Stimulated activated CD4-positive, alpha-beta T cell treated with anti-CD3 and anti-CD28 coated beads, TNF-alpha, amount 100 ng/mL, for 1 hour (primary cell): ENCODE results near the gene HABP2.

Experiments used
- DNase-seq, 3 donors: peaks; one replicate each; pipeline ENCODE4 v3.0.0-alpha.2; 2020; ENCODE audit warnings: low read depth in 3 of 3, low spot score in 1 of 3

The HABP2 gene

DNA sequence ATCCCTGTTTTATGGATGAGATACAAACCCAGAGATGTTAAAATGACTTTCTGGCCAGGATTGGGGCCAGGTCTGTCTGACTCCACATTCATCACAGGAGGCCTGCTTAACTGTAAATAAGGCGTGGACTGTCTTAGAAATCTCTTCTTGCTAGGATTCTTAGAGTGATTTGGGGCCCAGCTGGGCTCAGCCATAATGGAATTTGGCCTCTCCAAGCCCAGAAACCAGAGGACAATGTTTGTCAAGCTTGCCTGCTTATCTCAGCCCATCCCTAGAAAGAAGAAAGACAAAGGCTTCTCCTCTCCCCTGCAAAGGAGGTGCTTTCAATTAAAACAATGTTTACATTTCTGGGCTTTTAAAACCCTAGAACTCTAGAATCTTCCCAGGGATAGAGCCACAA lies 2.9 kb downstream of the HABP2 start:
- DNase-seq, result no peak

- DNase-seq, result no peak
Observed at GRCh38 chr10:113557424-113557862, 4.6 kb downstream of the HABP2 start.

- DNase-seq, result no peak
Observed at GRCh38 chr10:113557903-113558321, 5.1 kb downstream of the HABP2 start.

GRCh38 chr10:113560071-113560470 lies 7.2 kb downstream of the HABP2 start:
- no peak for DNase-seq

- DNase-seq, result no peak
Observed at GRCh38 chr10:113561214-113561613, 8.4 kb downstream of the HABP2 start.

- no peak for DNase-seq
Observed at GRCh38 chr10:113562069-113562468, 9.2 kb downstream of the HABP2 start.

- DNase-seq, result no peak
Observed at GRCh38 chr10:113562704-113563103, 9.9 kb downstream of the HABP2 start.

DNA sequence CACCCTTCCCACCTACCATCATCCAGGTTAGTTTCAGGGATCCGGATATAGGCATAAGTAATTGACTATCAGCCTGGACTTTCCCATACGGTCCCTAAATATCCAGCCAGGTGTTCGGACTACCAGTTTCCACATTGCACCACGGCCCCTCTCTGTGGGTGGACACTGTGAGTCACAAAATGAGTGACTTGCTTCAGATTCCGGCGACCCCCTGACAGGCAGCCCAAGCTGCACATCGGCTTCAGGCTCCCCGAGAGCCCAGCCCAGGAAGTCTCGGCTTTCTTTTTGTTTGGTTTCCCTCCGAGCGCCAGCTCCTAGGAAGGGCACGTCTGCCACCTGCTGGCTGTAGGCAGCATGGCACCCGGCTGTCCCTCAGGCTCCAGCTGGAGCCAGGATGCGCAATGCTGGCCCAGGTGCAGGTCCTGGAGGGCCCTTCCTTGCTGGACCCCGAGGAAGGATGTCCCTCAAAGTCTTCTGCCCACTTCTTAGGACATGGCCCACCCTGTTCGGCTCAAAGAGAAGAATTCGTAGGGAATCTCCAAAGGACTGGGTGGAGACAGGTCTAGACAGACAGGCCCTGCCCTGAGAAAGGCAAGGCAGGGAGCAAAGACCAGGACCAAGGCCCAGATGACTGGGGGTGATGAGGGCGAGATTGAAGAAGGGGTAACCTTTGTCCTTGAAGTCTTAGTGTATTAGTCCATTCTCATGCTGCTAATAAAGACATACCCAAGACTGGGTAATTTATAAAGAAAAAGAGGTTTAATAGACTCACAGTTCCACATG lies 10.6 kb downstream of the HABP2 start:
- peak; percentile 15 to 56 (median 34) for DNase-seq

GRCh38 chr10:113565364-113565763 lies 12.5 kb downstream of the HABP2 start:
- DNase-seq, result no peak

DNA sequence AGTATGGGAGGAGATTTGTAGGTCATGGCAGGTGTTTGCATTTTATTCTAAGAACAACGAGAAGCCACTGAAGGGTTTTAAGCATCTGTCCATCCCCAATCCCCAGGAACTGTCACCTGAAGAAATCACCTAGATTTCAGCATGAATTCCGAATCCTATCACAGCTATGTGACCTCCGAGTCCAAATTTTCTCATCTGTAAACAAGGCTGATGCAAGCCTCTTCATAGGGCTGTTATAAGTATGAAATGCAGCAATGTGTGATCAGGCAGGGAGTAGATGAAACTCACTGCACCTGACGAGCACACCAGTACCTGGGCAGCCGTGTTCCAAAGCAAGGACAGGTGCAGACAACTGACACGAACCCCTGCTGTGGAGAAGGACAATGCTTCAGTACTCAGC lies 14.0 kb downstream of the HABP2 start:
- no peak for DNase-seq

DNA sequence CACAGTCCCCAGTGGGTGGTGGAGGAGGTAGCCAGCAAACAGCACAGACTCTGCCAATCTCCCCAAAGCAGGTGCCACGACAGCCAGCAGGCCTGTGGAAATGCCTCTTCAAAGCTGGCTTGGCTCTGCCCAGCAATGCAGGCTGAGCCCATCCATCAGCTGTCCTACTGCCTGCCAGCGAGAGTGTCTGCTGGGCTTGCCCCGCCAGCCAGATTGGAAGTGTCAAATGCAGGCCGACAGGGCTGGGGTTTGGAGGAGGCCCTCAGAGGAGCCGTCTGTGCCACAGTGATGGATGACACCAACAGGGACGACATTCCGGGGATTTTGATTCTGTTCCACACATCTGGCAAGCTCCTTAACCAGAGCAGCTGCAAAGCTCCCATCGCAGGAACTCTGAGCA lies 16.7 kb downstream of the HABP2 start:
- no peak for DNase-seq

GRCh38 chr10:113572520-113573290 lies 19.9 kb downstream of the HABP2 start:
- no peak for DNase-seq

DNA sequence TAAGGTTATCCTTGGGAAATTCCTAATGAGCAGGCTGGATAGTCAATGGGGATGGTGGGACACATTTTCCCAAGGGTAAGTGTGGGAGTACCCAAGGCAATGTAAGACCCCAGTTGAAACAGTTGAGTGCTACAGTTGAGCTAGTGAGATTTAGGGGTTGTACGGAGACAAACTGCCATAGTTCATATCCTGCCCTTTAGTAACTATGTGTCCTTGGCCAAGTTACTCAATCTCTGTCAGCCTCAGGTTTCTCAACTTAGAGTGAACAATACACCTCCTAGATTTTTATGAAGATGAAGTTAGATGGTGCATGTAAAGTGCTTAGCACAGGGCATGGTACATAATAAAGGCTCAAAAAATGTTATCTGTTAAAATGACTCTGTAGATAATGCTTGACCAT lies 20.5 kb downstream of the HABP2 start:
- no peak for DNase-seq

DNA sequence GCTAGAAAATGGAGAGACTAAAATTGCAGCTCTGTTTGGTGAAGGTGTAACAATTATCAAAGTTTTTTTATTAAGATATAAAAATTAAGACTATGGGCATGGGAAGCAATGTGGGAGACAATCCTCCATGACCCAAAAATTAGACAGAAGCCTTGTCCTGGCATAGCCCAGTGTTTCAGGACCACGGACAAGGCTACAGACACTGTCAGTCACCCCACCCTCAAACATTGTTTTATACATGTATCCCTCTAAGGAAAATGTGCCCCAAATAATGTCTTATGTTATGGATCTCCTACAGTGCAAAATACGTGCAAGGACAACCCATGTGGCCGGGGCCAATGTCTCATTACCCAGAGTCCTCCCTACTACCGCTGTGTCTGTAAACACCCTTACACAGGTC lies 24.0 kb downstream of the HABP2 start:
- no peak for DNase-seq

GRCh38 chr10:113578773-113579172 lies 25.9 kb downstream of the HABP2 start:
- no peak for DNase-seq

DNA sequence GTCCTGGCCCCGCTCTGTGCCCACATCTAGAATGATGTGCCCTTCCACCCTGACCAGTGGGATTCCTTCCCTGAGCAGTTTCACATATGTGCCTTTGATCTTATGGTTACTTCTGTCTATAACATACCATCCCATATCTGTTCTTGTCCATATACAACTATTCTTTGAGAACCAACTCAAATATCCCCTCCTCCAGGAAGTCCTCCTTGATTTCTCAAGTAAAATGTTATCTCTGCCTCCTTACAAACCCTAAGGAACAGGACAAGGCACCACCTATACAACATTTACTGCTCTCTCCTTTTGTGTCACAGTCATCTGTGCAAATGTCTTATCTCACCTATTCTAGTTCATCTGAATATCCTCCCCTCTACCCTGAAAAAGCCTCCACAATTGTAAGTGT lies 28.2 kb downstream of the HABP2 start:
- no peak for DNase-seq

DNA sequence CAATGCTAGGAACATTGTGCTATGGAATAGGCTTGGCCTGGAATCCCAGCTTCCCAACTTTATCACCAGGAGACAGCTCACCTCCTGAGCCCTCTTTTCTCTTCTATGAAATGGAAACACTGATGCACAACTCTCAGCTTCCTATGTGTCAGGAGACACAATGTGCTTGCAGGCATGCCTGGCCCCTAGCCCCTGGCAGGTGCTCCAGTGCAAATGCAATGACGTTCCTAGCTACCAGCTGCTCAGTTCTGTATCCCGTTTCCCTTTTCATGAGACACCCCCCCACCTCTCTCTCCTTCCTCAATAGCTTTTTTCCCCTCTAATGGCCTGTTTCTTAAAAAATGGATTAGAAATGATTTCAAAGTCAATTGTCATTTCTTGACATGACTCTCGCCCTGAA lies 30.7 kb downstream of the HABP2 start:
- no peak for DNase-seq

GRCh38 chr10:113585949-113586348 lies 33.1 kb downstream of the HABP2 start:
- no peak for DNase-seq

DNA sequence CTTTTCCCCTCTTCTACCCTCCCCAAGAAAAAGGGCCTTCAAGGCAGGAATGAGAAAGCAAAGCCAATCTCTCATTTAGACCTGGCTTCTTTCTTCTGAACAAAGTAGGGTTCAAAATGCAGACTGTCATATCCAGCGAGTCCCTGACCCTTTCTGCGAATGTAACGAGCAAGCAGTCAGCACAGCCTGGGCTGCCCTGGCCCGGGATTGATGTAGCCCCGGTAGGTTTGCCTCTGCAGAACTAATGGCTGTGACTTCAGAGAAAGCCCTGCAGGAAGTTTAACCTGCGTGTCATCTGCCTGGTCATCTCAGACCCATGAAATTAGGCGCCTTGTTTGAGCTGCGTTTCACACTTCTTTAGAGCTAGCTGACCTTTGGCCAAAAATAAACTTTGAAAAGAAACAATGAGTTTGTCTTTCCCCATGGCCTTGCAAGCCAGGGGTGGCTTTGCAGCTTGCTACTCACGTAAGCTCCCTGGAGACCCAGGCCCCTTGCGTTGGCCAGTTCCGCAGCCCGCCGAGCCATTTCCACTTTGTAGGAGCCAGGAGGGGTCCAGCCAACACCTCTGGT lies 36.4 kb downstream of the HABP2 start:
- no peak for DNase-seq

GRCh38 chr10:113590581-113590980 lies 37.7 kb downstream of the HABP2 start:
- no peak for DNase-seq

DNA sequence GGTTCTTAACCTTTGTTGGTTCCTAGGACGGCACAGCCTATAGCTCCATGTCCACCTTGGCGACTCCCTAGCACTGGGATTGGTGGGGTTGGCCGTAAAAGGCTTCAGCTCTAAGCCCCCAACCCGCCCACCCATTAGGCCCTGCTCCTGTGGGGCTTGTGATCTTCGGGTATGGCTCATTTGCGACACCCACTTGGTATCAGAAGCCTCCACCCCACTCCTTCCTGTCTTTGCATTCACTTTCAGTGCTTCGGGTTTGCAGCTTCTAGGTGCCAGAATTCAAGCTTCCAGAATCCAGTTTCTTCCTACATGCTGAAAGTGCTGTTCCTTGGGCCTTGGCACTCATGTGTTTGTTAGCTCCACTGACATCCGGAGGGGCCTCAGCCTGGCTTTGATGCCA lies 39.5 kb downstream of the HABP2 start:
- no peak for DNase-seq

DNA sequence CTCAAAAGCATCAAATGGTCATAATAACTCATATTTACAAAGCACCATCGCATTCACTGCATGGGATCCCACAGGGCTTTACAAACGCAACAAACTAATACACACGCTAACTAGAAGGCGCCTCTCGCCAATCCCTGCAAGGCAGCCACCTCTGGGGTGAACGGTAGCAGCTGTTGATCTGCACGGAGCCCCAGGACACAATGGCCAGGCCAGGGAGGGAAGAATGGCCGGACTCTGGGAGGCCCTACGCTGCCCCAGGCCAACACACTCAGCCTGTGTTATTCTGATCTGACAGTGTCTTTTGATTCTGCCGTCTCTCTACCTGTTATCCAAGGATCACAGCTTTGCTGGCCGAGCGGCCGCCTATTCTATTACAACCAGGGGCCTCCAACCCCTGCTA lies 41.8 kb downstream of the HABP2 start:
- no peak for DNase-seq
